ENCODE measurements around the gene CHST3.

CHST3 gene

DNA sequence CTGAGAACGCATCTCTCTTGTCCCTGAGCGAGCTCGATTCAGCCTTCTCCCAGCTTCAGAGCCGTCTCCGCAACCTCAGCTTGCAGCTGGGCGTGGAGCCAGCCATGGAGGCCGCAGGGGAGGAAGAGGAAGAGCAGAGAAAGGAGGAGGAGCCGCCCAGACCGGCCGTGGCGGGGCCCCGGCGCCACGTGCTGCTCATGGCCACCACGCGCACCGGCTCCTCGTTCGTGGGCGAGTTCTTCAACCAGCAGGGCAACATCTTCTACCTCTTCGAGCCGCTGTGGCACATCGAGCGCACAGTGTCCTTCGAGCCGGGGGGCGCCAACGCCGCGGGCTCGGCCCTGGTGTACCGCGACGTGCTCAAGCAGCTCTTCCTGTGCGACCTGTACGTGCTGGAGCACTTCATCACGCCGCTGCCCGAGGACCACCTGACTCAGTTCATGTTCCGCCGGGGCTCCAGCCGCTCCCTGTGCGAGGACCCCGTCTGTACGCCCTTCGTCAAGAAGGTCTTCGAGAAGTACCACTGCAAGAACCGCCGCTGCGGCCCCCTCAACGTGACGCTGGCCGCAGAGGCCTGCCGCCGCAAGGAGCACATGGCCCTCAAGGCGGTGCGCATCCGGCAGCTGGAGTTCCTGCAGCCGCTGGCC lies 43.2 kb downstream of the CHST3 start:
- H3K4me3 ChIP-seq (ENCODE audit: low read depth, low read length), result no peak overlapping the region
- TF ChIP-seq, protein P1, sequence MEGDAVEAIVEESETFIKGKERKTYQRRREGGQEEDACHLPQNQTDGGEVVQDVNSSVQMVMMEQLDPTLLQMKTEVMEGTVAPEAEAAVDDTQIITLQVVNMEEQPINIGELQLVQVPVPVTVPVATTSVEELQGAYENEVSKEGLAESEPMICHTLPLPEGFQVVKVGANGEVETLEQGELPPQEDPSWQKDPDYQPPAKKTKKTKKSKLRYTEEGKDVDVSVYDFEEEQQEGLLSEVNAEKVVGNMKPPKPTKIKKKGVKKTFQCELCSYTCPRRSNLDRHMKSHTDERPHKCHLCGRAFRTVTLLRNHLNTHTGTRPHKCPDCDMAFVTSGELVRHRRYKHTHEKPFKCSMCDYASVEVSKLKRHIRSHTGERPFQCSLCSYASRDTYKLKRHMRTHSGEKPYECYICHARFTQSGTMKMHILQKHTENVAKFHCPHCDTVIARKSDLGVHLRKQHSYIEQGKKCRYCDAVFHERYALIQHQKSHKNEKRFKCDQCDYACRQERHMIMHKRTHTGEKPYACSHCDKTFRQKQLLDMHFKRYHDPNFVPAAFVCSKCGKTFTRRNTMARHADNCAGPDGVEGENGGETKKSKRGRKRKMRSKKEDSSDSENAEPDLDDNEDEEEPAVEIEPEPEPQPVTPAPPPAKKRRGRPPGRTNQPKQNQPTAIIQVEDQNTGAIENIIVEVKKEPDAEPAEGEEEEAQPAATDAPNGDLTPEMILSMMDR (IDR thresholded peaks at IDR 0.05; ENCODE audit: borderline replicate concordance, insufficient read depth, low read depth, low read length), result no peak

DNA sequence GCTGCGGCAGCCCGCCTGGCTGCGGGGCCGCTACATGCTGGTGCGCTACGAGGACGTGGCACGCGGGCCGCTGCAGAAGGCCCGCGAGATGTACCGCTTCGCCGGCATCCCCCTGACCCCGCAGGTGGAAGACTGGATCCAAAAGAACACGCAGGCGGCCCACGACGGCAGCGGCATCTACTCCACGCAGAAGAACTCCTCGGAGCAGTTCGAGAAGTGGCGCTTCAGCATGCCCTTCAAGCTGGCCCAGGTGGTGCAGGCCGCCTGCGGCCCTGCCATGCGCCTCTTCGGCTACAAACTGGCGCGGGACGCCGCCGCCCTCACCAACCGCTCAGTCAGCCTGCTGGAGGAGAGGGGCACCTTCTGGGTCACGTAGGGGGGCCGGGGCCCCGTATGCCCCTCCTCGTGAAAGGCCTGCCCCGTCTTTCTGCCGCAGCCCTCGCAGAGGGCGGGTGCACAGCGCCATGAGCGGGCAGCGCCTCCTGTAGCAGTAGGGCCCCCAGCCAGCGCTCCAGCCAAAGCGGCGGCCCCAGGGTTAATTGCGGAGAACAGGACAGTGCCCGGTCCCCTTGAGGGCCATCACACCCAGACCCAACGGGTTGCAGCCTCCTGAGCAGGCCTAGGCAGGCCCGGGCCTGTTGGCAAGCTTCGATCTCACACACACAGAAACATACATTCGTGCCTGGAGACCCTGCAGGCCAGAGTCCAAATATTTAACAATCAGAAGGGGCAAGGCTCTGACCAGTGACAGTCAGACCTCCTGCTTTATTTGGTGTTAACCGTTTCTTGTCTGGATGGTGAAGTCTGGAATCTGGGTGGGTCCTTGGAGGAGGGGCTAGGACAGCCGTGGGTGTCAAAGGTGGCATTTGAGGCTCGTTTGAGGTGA lies 44.1 kb downstream of the CHST3 start:
- TF ChIP-seq, protein P1 (IDR thresholded peaks at IDR 0.05; ENCODE audit: borderline replicate concordance, insufficient read depth, low read depth, low read length), result no peak

DNA sequence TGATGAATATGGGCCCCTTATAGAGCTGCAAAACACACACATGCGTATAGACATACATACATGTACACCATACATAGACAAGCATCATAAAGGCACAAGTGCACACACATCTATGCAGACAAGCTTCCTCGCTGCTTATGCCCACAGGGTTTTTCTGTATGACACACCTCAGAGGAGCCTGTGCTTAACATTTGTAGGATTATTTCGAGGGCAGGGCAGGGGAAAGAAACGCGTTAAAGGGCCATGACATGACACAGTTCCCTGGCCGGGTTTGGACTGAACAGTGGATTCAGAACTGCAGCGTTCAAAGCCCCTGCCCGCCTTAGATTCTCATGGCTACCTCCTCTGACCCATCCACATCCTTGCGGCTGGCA lies 44.8 kb downstream of the CHST3 start:
- H3K4me3 ChIP-seq (ENCODE audit: low read depth, low read length), result no peak overlapping the region
- TF ChIP-seq, protein P1 (IDR thresholded peaks at IDR 0.05; ENCODE audit: borderline replicate concordance, insufficient read depth, low read depth, low read length), result no peak

More for the DNA sequence above, 44.1 kb downstream of the CHST3 start:
- H3K4me3 ChIP-seq (ENCODE audit: low read depth, low read length), result no peak overlapping the region

DNA sequence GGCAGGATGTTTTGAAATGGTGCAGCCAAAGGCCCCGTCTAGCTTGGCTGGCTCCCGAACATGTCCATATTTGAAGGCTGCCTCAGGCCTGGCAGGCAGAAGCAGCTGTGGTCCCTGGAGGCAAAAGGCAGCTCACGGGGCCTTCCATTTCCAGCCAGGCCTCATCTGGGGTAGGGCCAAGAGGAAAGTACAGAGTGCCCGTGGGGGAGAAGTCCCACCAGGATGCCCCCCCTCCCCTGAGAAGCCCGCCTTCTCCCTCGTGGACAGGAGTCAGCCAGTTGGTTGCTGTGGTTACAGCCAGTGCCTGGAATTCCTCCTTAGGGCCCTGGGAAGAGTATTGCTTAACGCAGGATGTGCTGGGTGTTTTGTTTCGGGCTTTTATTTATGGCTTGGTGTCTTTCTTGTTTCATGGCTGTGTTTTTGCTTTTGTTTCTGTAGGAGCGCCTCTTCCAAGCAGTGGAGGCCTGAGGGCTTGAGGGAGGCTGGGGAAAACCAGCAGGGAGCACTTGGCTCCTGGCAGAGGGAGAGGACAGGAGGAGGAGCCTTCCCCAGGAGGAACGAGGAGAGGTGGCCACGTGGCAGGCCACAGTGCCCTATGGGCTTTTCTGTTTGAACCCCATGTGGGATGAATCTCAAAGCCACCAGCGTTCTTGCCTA lies 45.4 kb downstream of the CHST3 start:
- no peak overlapping the region for H3K4me3 ChIP-seq (ENCODE audit: low read depth, low read length)
- TF ChIP-seq, protein P1 (IDR thresholded peaks at IDR 0.05; ENCODE audit: borderline replicate concordance, insufficient read depth, low read depth, low read length), result no peak

DNA sequence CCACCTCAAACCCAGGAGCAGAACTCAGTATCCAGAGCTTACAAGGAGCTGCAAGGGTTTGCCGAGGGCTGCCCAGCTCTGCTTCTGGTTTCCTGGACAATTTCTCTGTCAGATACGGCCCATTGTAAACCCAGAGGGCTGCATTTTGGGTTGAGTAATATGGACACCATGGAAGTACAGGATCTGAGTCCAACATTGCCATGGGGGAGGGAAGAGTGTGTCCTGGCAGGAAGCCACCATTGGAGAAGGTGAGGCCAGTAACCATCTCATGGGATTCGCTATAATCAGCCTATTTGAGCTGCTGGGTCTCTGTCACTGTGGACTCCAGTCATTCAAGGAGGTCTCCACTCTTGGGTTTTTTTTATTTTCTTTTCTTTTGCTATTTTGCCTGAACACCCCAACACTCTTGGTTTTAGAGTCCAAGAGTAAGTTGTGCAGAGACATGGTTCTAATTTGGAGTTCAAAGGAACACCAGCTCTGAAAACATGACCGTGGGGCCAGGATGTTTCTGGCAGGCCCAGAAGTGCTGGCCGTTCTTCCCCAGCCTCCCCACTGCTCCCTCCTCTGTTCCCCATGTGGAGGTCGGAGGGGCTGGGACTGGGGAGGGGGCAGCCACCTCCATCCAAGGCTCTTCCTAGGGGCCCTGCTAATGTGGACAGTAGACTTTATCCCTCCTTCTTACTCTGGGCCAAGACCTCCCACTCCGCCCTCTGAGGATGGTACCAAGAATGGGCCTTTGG lies 46.2 kb downstream of the CHST3 start:
- no peak overlapping the region for H3K4me3 ChIP-seq (ENCODE audit: low read depth, low read length)
- TF ChIP-seq, protein P1 (IDR thresholded peaks at IDR 0.05; ENCODE audit: borderline replicate concordance, insufficient read depth, low read depth, low read length), result no peak

DNA sequence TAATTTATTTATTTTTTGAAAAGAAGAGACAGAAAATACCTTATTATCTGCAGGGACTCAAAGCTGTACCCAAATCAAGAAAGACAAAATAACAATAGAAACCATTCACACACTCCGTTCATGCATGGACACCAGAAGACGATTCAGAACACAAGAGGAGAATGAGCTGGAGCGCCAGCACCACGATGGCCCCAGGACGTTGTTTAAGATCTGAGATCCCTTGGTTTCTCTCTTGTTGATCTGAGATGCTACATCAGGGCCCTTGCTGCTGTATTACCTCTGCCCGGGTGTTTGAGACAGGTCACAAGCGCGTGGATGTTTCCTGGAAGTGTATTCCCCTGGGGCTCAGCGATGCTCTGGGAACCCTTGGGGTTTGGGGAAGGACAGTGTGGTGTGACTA lies 46.8 kb downstream of the CHST3 start:
- H3K4me3 ChIP-seq (ENCODE audit: low read depth, low read length), result no peak overlapping the region
- TF ChIP-seq, protein P1 (IDR thresholded peaks at IDR 0.05; ENCODE audit: borderline replicate concordance, insufficient read depth, low read depth, low read length), result no peak

Data from GM12875 (cell line).